B cell (primary cell): Measurements from ENCODE around the gene ITFG2. TPM values are rescaled to one million over a fixed set of nuclear protein-coding genes. Genes with fewer than 3 reads are reported as not detected.

Experiments used
- ATAC-seq: fragments of 200-7000 bp; cut with Tn5 transposase; one replicate; pipeline ENCODE4 v1.10.0; 2021; ENCODE audit warnings: low read depth, mild to moderate bottlenecking, moderate number of reproducible peaks, moderate library complexity
- CTCF ChIA-PET: fragments of 350-600 bp; sonication (Branson Sonifier 250); formaldehyde crosslinking; loops from one replicate; lab custom pipeline; 2021; ENCODE audit warnings: antibody characterized with exemption, inconsistent platforms; lab: Charles Lee
- POLR2A ChIA-PET: fragments of 350-600 bp; sonication (Branson Sonifier 250); formaldehyde crosslinking; loops from one replicate; lab custom pipeline; 2021; ENCODE audit warnings: antibody characterized with exemption; lab: Charles Lee
- DNase-seq: peaks from one replicate; pipeline ENCODE4 v3.0.0; 2013
- H2AFZ ChIP-seq: 2 replicates; pipeline ENCODE4 v1.6.1; 2012; ENCODE audit warnings: mild to moderate bottlenecking, low read depth, low read length; ENCODE audit not compliant: insufficient read depth, poor library complexity, severe bottlenecking
- H3K27ac ChIP-seq, 2 donors: 1 replicate in 1 of 2; 2 replicates in 1 of 2; pipeline ENCODE4 v1.5.1; 2012 to 2013; ENCODE audit warnings: low read length in 2 of 2, mild to moderate bottlenecking in 2 of 2, moderate library complexity in 1 of 2
- H3K27me3 ChIP-seq, 4 experiments: fragments of 200-600 bp in 1 of 4; sonication (generic) in 1 of 4; replicated peaks in 1 of 4; 1 replicate in 2 of 4; 2 replicates in 2 of 4; pipeline versions ENCODE4 v1.6.1 to v1.7.0; 2013 to 2016; ENCODE audit warnings: low read length in 3 of 4, mild to moderate bottlenecking in 2 of 4, mixed read lengths in 1 of 4, moderate library complexity in 1 of 4; ENCODE audit not compliant: insufficient read depth in 4 of 4, control insufficient read depth in 3 of 4; ENCODE audit errors: control extremely low read depth in 1 of 4
- H3K36me3 ChIP-seq, 2 experiments: replicated peaks in 1 of 2; 1 replicate in 1 of 2; 2 replicates in 1 of 2; pipeline versions ENCODE4 v1.6.1 to v1.7.1; 2013; ENCODE audit warnings: low read length in 1 of 2; ENCODE audit not compliant: insufficient read depth in 2 of 2, control insufficient read depth in 1 of 2; ENCODE audit errors: control extremely low read depth in 1 of 2, extremely low read depth in 1 of 2
- H3K4me1 ChIP-seq, 2 donors: fragments of 200-600 bp in 1 of 2; sonication (generic) in 1 of 2; 1 replicate in 1 of 2; 2 replicates in 1 of 2; pipeline versions ENCODE4 v1.5.1 to v1.6.1; 2013 to 2017; ENCODE audit warnings: low read length in 2 of 2; ENCODE audit not compliant: control insufficient read depth in 2 of 2, insufficient read depth in 2 of 2
- H3K4me2 ChIP-seq: replicated peaks from 2 replicates; pipeline ENCODE3; 2012; ENCODE audit warnings: mild to moderate bottlenecking, low read depth, low read length; ENCODE audit not compliant: poor library complexity, severe bottlenecking
- H3K4me3 ChIP-seq, 5 experiments: fragments of 200-600 bp in 1 of 5; sonication (generic) in 1 of 5; 1 replicate in 3 of 5; 2 replicates in 2 of 5; pipeline versions ENCODE4 v1.5.1 to v1.7.0; 2011 to 2016; ENCODE audit warnings: low read length in 4 of 5, mild to moderate bottlenecking in 4 of 5, low read depth in 2 of 5, control low read depth in 1 of 5, moderate library complexity in 1 of 5; ENCODE audit not compliant: insufficient read depth in 1 of 5; ENCODE audit errors: control extremely low read depth in 1 of 5, extremely low read depth in 1 of 5
- H3K79me2 ChIP-seq: fragments of 200-600 bp; sonication (generic); one replicate; pipeline ENCODE4 v1.6.0; 2016; ENCODE audit warnings: low read length; ENCODE audit not compliant: control insufficient read depth, insufficient read depth
- H3K9ac ChIP-seq: fragments of 200-600 bp; sonication (generic); 2 replicates; pipeline ENCODE4 v1.6.1; 2017; ENCODE audit warnings: mild to moderate bottlenecking, low read length, moderate library complexity
- H3K9me3 ChIP-seq, 3 donors: one replicate each; pipeline versions ENCODE4 v1.6.1 to v1.7.1; 2013; ENCODE audit warnings: low read length in 2 of 3; ENCODE audit not compliant: control insufficient read depth in 2 of 3, insufficient read depth in 1 of 3; ENCODE audit errors: control extremely low read depth in 1 of 3
- H4K20me1 ChIP-seq: 2 replicates; pipeline ENCODE4 v1.6.0; 2012; ENCODE audit warnings: mild to moderate bottlenecking, low read length; ENCODE audit not compliant: insufficient read depth, control insufficient read depth, poor library complexity, severe bottlenecking
- H3K27ac Mint-ChIP-seq: one replicate; pipeline ENCODE4 v1.8.0; 2021; ENCODE audit warnings: mixed read lengths
- H3K27me3 Mint-ChIP-seq: one replicate; pipeline ENCODE4 v1.8.0; 2021; ENCODE audit warnings: mixed read lengths
- H3K4me1 Mint-ChIP-seq: one replicate; pipeline ENCODE4 v1.8.0; 2021; ENCODE audit warnings: mixed read lengths
- H3K4me3 Mint-ChIP-seq: one replicate; pipeline ENCODE4 v1.8.0; 2021; ENCODE audit warnings: mixed read lengths
- H3K9me3 Mint-ChIP-seq: one replicate; pipeline ENCODE4 v1.8.0; 2022; ENCODE audit warnings: mixed read lengths; ENCODE audit not compliant: insufficient read depth
- CTCF ChIP-seq: fragments of 200-600 bp; IDR thresholded peaks from one replicate; pipeline ENCODE4 v1.8.0; 2022; ENCODE audit warnings: antibody characterized with exemption, mild to moderate bottlenecking
- EZH2 ChIP-seq: IDR thresholded peaks from 2 replicates; pipeline ENCODE4 v1.6.1; 2012; ENCODE audit warnings: borderline replicate concordance, low read depth, mild to moderate bottlenecking, moderate library complexity, low read length; ENCODE audit not compliant: insufficient read depth, poor library complexity, severe bottlenecking
- WGBS: methylation state at CpG from one replicate; pipeline ENCODE4 v1.1.5; 2013; ENCODE audit warnings: missing lambda C conversion rate; ENCODE audit not compliant: insufficient coverage; 5-methylcytosine and 5-hydroxymethylcytosine counted together
- intact Hi-C: fragments of 100-400 bp; cut with micrococcal nuclease; formaldehyde crosslinking; loops from one replicate; pipeline ENCODE4 v1.10.0; 2022
- polyA plus RNA-seq: library from polyadenylated mRNA; depleted of rRNA; stranded (reverse); fragments of >200 nt; gene quantifications from 2 replicates; pipeline ENCODE4 v1.2.3, GENCODE V29; 2012
- total RNA-seq, 2 donors: library from RNA; stranded (reverse); fragments of 120-200 nt in 1 of 2; gene quantifications; 1 replicate in 1 of 2; 2 replicates in 1 of 2; pipeline versions ENCODE4 v1.2.3 to v1.2.4, GENCODE V29; 2013 to 2022

ITFG2 gene
- total and polyA plus RNA-seq, 2 donors (not counting 1 experiment from before 2014, with no cell fraction given) = 88.2 to 137 TPM

GRCh38 chr12:2811801-2812200 is 667 bp upstream of the ITFG2 start:
- peaks cover 3% of the 10 kb centered on the region for H4K20me1 ChIP-seq
- H3K27ac ChIP-seq = peak overlapping the region; percentile 79 to 90
- peaks cover 0 to 1% of the 10 kb centered on the region in 2 experiments for H3K36me3 ChIP-seq
- Mint-ChIP-seq H3K27ac (no peak overlapping the region), H3K27me3 (no peaks in the 10 kb centered on the region), H3K4me1 (peaks cover 29% of the 10 kb centered on the region), H3K9me3 (no peaks in the 10 kb centered on the region), H3K4me3 (peak overlapping the region; percentile 68)
- POLR2A ChIA-PET = interaction anchor here (0.7 to 1.6 kb wide), 2 partner anchors 16 to 1020 kb away, joined by 5 to 17 read pairs; partner anchors contain the start of gene FKBP4
- CTCF ChIA-PET = no interaction called here
- ATAC-seq (no peak), DNase-seq (no peak)
- no peaks in the 10 kb centered on the region for H3K9me3 ChIP-seq
- peak overlapping the region; percentile 87 for H3K9ac ChIP-seq
- TF ChIP-seq CTCF (no peak), EZH2 (no peak)
- peak overlapping the region; percentile 94 for H2AFZ ChIP-seq
- peak overlapping the region; percentile 56 to 99 (median 87) for H3K4me3 ChIP-seq
- no peaks in the 10 kb centered on the region for H3K27me3 ChIP-seq
- intact Hi-C loops = loop anchor here (1.0 to 5.0 kb wide), 5 partner anchors 18 to 1010 kb away; partner anchors contain the start of genes CRACR2A and FKBP4
- peaks cover 14 to 16% of the 10 kb centered on the region in 2 donors for H3K4me1 ChIP-seq
- 100% methylated on average over 1 of the region's 5 CpGs for WGBS
- peak overlapping the region; percentile 81 for H3K4me2 ChIP-seq
- peaks cover 48% of the 10 kb centered on the region for H3K79me2 ChIP-seq
